Breast epithelium (tissue), 3 donors: ENCODE data around the gene HSPA2.

Source experiments
- CTCF ChIP-seq, 3 donors: fragments of 450-650 bp; IDR thresholded peaks; one replicate each; pipeline ENCODE4 v1.5.1; 2016 to 2017; ENCODE audit warnings: antibody characterized with exemption in 3 of 3, mild to moderate bottlenecking in 3 of 3, moderate library complexity in 3 of 3
- POLR2A ChIP-seq: fragments of 450-650 bp; IDR thresholded peaks from one replicate; pipeline ENCODE4 v1.6.1; 2016; ENCODE audit warnings: antibody characterized with exemption, mild to moderate bottlenecking, moderate library complexity

GRCh38 chr14:64502887-64503433, 37.6 kb upstream of the HSPA2 start:
- no peak for TF ChIP-seq CTCF (IDR thresholded peaks at IDR 0.05)
- no peak for TF ChIP-seq POLR2A
